Measurements from ENCODE around the gene CCNJL.

The CCNJL gene

DNA sequence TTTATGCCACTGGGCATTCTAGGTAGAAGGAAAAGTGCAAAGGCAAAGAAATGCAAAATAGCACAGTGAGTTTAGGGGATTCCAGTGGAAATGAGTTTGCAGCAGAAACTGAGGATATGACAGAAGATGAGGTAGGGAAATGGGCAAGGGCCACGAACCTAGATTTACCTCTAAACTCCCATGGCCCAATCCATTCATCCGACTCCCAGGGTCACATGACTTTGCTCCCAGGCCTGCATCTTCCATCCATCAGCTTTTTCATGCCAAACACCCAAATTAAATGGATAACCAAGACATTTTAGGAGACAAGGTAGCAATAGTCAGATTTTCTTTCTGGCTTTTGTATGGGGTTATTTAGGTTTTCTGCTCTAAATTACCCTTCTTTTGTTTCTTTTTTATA is 105.3 kb downstream of the CCNJL start:
- no peak for DNase-seq (ENCODE audit: extremely low read depth, low read depth)
- no peak for TF ChIP-seq CTCF (IDR thresholded peaks at IDR 0.05; ENCODE audit: low read depth, low read length, missing control alignments)
- no peak overlapping the region for H3K4me3 ChIP-seq (replicated peaks; ENCODE audit: low read depth, low read length)

All from HFF-Myc (cell line).